GM21526 (cell line): Measurements from ENCODE around the gene COL12A1.

Experiments used
- ATAC-seq: cut with Tn5 transposase; IDR thresholded peaks from one replicate; pipeline ENCODE4 v1.9.1; 2021; ENCODE audit warnings: moderate library complexity; ENCODE audit not compliant: unreplicated experiment, low FRiP score

The COL12A1 gene

DNA sequence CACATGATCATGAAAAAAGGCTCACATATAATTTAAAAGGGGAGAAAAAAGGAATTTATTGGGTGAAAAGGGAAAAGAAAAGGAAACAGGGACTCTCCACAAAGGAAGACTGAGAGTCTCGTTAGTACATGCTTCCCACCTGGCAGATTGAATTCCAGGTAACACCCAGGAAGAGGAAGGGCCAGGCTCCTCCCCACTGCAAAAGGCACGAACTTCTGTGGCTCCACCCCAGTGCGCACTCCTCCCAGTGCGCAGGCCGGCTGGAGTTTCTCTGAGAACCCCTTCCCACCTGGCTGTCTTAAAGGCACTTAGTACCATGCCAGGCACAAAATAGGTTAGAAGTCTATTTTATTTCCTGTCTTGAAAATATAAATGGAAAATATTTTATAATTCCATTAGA lies 129.8 kb downstream of the COL12A1 start:
- ATAC-seq, result no peak

DNA sequence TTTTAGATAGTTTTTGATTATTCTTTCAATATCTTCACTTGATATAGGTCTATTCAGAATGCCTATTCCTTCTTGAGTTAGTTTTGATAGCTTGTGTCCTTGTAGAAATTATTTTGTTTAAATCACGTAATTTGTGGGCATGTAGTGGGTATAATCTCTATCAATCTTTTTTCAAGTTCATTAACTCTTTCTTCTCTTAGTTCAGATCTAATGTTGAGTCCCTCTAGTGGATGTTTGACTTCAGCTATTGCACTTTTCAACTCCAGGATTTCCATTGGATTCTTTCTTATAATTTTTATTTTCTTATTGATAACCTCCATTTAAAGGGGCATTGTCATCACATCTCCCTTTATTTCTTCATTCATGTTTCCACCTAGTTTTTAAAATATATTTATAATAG lies 135.6 kb downstream of the COL12A1 start:
- no peak for ATAC-seq

DNA sequence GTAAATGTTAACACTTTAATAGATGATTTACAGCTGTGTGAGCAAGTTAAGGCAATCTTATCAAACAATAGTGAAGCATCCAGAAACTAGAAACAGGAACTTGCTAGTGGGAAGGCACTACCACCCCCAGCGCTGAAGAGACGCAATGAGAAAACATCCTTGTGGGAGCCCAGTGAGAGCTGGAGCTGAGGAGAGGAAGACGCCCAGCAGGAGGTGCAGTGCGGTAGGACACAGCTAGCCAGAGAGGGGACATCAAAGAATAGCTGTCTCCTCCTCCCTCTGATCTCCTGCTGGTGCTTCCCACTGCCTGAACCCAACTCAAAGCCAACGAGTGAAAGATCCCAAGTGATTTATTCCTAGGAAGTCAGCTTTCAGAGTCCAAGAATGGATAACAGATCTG lies 140.3 kb downstream of the COL12A1 start:
- no peak for ATAC-seq

DNA sequence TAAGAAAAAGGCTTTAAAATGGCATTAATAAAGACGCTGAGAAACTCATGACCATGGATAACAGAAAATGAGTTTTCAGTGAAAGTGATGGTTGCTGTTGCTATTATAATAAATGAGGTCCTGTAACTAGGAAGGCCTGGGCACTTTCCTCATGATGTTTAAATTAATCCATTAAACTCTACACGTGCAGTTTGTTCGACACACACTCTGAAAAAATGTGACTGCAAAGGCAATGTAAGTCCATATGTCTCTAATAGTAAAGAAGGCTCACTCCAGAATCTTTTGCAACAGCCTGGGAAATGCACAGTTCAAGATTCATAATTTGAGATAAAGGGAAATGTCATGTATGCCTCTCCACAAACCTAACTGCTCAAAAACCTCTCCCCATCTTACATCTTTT lies 153.4 kb downstream of the COL12A1 start:
- ATAC-seq, result no peak

DNA sequence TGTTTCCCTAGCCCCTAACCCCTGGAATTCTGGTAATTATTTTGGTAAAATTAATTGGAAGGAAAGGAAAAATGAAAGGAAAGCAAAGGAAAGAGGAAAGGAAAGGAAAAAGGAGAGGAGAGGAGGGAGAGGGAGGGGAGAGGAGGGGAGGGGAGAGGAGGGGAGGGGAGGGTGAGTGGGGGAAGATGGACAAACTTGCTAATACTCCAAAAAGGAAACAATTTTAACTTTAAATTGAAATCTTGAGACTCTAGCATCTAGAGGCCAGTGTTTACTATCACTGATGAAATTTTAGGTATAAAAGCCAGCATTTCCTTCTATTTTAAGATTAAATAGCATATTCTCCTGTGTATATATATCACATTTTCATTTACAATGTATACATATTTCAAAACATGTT lies 156.5 kb downstream of the COL12A1 start:
- ATAC-seq, result no peak

DNA sequence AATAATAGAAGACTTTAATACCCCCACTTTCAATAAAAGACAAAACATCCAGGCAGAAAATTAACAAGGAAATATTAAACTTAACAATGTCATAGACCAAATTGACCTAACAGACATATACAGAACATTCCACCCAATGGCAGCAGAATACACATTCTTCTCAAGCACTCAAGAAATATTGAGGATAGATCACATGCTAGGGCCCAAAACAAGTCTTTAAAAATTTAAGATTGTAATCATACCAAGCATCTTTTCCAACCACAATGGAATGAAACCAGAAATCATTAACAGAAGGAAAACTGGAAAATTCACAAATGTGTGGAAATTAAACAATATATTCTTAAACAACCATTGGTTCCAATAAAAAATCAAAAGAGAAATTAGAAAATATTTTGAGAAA lies 161.0 kb downstream of the COL12A1 start:
- ATAC-seq, result no peak

GRCh38 chr6:75041381-75041780 lies 164.5 kb downstream of the COL12A1 start:
- no peak for ATAC-seq
